ENCODE measurements around the gene AURKAIP1. TPM values are rescaled to one million over a fixed set of nuclear protein-coding genes. Genes with fewer than 3 reads are reported as not detected.
A peak's percentile ranks its signal among the peaks of the same experiment; 100 is the strongest.

AURKAIP1 gene
- total and polyA plus RNA-seq, 2 of the 13 experiments (the other 11 are each of a cell fraction or from before 2014, with no cell fraction given), result 69.5 to 175 TPM

DNA sequence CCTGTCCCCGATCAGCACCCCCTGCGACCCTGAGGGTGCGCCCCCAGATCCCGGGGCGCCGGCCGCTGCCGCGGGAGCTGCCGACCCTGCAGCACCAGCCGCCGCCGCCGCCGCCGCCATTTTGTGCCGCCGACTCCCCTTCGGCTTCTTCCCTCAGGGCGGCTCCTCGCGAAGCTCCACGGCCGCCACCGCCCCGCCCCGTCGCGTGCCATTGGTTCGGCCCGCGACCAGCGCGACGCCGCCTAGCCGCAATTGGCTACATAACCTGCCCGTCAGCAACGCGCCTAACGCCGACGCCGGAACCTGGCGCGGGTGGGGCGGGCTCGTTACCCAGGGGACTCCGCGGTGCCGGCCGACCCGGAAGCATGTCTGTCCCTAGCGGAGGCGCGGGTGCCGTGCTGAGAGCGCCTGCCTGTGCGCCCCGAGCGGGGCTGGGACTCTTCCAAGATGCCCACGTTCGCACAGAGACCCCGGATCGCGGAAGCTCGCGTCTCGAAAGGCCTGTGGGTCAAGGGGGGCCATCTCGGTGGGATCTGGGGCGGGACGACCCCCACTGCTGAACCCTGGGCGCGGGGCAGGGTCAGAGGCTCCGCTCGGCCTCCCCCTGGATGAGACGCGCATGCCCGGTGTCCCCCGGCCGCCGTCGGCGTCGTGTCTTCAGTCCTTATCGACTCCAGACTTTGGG is 24.3 kb upstream of the AURKAIP1 start, which contains the start of gene CCNL2 (continued):
- TF ChIP-seq, protein P1, sequence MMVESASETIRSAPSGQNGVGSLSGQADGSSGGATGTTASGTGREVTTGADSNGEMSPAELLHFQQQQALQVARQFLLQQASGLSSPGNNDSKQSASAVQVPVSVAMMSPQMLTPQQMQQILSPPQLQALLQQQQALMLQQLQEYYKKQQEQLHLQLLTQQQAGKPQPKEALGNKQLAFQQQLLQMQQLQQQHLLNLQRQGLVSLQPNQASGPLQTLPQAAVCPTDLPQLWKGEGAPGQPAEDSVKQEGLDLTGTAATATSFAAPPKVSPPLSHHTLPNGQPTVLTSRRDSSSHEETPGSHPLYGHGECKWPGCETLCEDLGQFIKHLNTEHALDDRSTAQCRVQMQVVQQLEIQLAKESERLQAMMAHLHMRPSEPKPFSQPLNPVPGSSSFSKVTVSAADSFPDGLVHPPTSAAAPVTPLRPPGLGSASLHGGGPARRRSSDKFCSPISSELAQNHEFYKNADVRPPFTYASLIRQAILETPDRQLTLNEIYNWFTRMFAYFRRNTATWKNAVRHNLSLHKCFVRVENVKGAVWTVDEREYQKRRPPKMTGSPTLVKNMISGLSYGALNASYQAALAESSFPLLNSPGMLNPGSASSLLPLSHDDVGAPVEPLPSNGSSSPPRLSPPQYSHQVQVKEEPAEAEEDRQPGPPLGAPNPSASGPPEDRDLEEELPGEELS (CRISPR knock-in tag; IDR thresholded peaks at IDR 0.05), result peak; percentile 36; the same call in 1 of the 2 replicates
- TF ChIP-seq ARID2 (CRISPR knock-in tag; IDR thresholded peaks at IDR 0.05; ENCODE audit: borderline replicate concordance) (no peak), HMG20A (CRISPR knock-in tag; IDR thresholded peaks at IDR 0.05; ENCODE audit: borderline replicate concordance) (no peak), ATAD3A (CRISPR knock-in tag; IDR thresholded peaks at IDR 0.05) (no peak), HOXA3 (CRISPR knock-in tag; IDR thresholded peaks at IDR 0.05) (peak; percentile 95; the same call in 1 of the 2 replicates), HES4 (CRISPR knock-in tag; IDR thresholded peaks at IDR 0.05; ENCODE audit: borderline replicate concordance) (no peak; the same call in 1 of the 2 replicates), SNRNP70 (IDR thresholded peaks at IDR 0.05; ENCODE audit: low read depth, low read length) (no peak), SMAD1 (CRISPR knock-in tag; IDR thresholded peaks at IDR 0.05; ENCODE audit: borderline replicate concordance, low read depth) (no peak), ZNF746 (CRISPR knock-in tag; IDR thresholded peaks at IDR 0.05) (no peak; the same call in 1 of the 2 replicates), POLR2AphosphoS5 (IDR thresholded peaks at IDR 0.05; ENCODE audit: low read depth, low read length) (peak; percentile 55), ZBTB1 (CRISPR knock-in tag; IDR thresholded peaks at IDR 0.05; ENCODE audit: borderline replicate concordance) (no peak), GABPA (IDR thresholded peaks at IDR 0.05; ENCODE audit: low read depth, low read length) (no peak), GABPA (CRISPR knock-in tag; IDR thresholded peaks at IDR 0.05; ENCODE audit: low read depth) (peak; percentile 90), ZBTB7A (CRISPR knock-in tag; IDR thresholded peaks at IDR 0.05) (no peak; the same call in 1 of the 2 replicates)
- TF ChIP-seq, protein P2, sequence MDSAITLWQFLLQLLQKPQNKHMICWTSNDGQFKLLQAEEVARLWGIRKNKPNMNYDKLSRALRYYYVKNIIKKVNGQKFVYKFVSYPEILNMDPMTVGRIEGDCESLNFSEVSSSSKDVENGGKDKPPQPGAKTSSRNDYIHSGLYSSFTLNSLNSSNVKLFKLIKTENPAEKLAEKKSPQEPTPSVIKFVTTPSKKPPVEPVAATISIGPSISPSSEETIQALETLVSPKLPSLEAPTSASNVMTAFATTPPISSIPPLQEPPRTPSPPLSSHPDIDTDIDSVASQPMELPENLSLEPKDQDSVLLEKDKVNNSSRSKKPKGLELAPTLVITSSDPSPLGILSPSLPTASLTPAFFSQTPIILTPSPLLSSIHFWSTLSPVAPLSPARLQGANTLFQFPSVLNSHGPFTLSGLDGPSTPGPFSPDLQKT (CRISPR knock-in tag; IDR thresholded peaks at IDR 0.05; ENCODE audit: borderline replicate concordance), result peak; percentile 54; the same call in 1 of the 2 replicates
- TF ChIP-seq, protein P3, sequence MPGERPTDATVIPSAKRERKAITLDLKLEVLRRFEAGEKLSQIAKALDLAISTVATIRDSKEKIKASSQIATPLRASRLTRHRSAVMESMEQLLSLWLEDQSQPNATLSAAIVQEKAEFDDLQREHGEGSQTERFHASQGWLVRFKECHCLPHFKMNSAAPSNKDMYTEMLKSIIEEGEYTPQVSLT (CRISPR knock-in tag; IDR thresholded peaks at IDR 0.05; ENCODE audit: borderline replicate concordance, low read depth), result no peak
- TF ChIP-seq, protein P4, sequence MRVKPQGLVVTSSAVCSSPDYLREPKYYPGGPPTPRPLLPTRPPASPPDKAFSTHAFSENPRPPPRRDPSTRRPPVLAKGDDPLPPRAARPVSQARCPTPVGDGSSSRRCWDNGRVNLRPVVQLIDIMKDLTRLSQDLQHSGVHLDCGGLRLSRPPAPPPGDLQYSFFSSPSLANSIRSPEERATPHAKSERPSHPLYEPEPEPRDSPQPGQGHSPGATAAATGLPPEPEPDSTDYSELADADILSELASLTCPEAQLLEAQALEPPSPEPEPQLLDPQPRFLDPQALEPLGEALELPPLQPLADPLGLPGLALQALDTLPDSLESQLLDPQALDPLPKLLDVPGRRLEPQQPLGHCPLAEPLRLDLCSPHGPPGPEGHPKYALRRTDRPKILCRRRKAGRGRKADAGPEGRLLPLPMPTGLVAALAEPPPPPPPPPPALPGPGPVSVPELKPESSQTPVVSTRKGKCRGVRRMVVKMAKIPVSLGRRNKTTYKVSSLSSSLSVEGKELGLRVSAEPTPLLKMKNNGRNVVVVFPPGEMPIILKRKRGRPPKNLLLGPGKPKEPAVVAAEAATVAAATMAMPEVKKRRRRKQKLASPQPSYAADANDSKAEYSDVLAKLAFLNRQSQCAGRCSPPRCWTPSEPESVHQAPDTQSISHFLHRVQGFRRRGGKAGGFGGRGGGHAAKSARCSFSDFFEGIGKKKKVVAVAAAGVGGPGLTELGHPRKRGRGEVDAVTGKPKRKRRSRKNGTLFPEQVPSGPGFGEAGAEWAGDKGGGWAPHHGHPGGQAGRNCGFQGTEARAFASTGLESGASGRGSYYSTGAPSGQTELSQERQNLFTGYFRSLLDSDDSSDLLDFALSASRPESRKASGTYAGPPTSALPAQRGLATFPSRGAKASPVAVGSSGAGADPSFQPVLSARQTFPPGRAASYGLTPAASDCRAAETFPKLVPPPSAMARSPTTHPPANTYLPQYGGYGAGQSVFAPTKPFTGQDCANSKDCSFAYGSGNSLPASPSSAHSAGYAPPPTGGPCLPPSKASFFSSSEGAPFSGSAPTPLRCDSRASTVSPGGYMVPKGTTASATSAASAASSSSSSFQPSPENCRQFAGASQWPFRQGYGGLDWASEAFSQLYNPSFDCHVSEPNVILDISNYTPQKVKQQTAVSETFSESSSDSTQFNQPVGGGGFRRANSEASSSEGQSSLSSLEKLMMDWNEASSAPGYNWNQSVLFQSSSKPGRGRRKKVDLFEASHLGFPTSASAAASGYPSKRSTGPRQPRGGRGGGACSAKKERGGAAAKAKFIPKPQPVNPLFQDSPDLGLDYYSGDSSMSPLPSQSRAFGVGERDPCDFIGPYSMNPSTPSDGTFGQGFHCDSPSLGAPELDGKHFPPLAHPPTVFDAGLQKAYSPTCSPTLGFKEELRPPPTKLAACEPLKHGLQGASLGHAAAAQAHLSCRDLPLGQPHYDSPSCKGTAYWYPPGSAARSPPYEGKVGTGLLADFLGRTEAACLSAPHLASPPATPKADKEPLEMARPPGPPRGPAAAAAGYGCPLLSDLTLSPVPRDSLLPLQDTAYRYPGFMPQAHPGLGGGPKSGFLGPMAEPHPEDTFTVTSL (CRISPR knock-in tag; IDR thresholded peaks at IDR 0.05; ENCODE audit: borderline replicate concordance), result no peak; the same call in 1 of the 2 replicates
- TF ChIP-seq, protein P5, sequence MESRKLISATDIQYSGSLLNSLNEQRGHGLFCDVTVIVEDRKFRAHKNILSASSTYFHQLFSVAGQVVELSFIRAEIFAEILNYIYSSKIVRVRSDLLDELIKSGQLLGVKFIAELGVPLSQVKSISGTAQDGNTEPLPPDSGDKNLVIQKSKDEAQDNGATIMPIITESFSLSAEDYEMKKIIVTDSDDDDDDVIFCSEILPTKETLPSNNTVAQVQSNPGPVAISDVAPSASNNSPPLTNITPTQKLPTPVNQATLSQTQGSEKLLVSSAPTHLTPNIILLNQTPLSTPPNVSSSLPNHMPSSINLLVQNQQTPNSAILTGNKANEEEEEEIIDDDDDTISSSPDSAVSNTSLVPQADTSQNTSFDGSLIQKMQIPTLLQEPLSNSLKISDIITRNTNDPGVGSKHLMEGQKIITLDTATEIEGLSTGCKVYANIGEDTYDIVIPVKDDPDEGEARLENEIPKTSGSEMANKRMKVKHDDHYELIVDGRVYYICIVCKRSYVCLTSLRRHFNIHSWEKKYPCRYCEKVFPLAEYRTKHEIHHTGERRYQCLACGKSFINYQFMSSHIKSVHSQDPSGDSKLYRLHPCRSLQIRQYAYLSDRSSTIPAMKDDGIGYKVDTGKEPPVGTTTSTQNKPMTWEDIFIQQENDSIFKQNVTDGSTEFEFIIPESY (CRISPR knock-in tag; IDR thresholded peaks at IDR 0.05), result peak; percentile 6; the same call in 1 of the 2 replicates
